ENCODE measurements around the gene GPR21. TPM values are rescaled to one million over a fixed set of nuclear protein-coding genes. Genes with fewer than 3 reads are reported as not detected.

Gene GPR21
- total RNA-seq, 1 donor from 2014 or later: 0.86 TPM

Other genes starting within 250 kb of the GPR21 start
- not detected in 2 replicates for gene OR5C1, start 244.7 kb upstream of the GPR21 start, total RNA-seq
- not detected in 2 replicates for gene OR1K1, start 233.5 kb upstream of the GPR21 start, total RNA-seq
- 21.1 TPM in 2 replicates for gene PDCL, start 205.1 kb upstream of the GPR21 start, total RNA-seq
- gene RC3H2, start 128.3 kb upstream of the GPR21 start, total RNA-seq: 39.7 and 40.2 TPM in 2 replicates
- 10.7 and 11.6 TPM in 2 replicates for gene ZBTB6, start 120.3 kb upstream of the GPR21 start, total RNA-seq
- gene ZBTB26, start 102.2 kb upstream of the GPR21 start, total RNA-seq: 8.4 and 8.9 TPM in 2 replicates
- gene RABGAP1, start 92.6 kb upstream of the GPR21 start, total RNA-seq: 23.9 and 25.7 TPM in 2 replicates
- 25.1 and 25.8 TPM in 2 replicates for gene STRBP, start 234.9 kb downstream of the GPR21 start, total RNA-seq